K562 (cell line): Measurements from ENCODE around the gene RAMACL. TPM values are rescaled to one million over a fixed set of nuclear protein-coding genes. Genes with fewer than 3 reads are reported as not detected.

Experiments
- CREM ChIP-seq: IDR thresholded peaks from 2 replicates; pipeline ENCODE4 v1.6.1; 2014; ENCODE audit warnings: antibody characterized with exemption, low read depth
- ETS1 ChIP-seq: conservative IDR thresholded peaks from 2 replicates; pipeline ENCODE4 v1.6.1; 2011; ENCODE audit warnings: low read depth, mild to moderate bottlenecking, low read length; ENCODE audit not compliant: control insufficient read depth
- FOS ChIP-seq: IDR thresholded peaks from 3 replicates; pipeline ENCODE4 v1.6.1; 2011; ENCODE audit not compliant: insufficient read length; ENCODE audit errors: extremely low read depth
- HCFC1 ChIP-seq: IDR thresholded peaks from 2 replicates; pipeline ENCODE4 v1.6.1; 2012; ENCODE audit warnings: low read depth, low read length, improper control_type of control experiment
- KDM5B ChIP-seq: fragments of 200-600 bp; sonication (generic); IDR thresholded peaks from 2 replicates; pipeline ENCODE4 v1.6.1; 2012; ENCODE audit warnings: low read depth, mild to moderate bottlenecking, moderate library complexity, low read length, control low read depth, inconsistent platforms; ENCODE audit not compliant: insufficient replicate concordance
- MBD2 ChIP-seq: sonication (generic); IDR thresholded peaks from 2 replicates; pipeline ENCODE4 v1.6.1; 2016; ENCODE audit warnings: low read depth, borderline replicate concordance
- NFATC3 ChIP-seq: fragments of 450-650 bp; IDR thresholded peaks from 2 replicates; pipeline ENCODE4 v1.6.1; 2017; ENCODE audit warnings: mild to moderate bottlenecking
- RBM25 ChIP-seq: fragments of 200-400 bp; formaldehyde crosslinking; IDR thresholded peaks from 2 replicates; pipeline ENCODE4 v1.6.1; 2018; ENCODE audit warnings: low read length, low read depth, moderate library complexity; ENCODE audit not compliant: severe bottlenecking
- SIX5 ChIP-seq, 2 experiments: IDR thresholded peaks; 2 replicates each; pipeline ENCODE4 v1.6.1; 2011; ENCODE audit warnings: low read length in 2 of 2, borderline replicate concordance in 1 of 2, low read depth in 1 of 2, mild to moderate bottlenecking in 1 of 2, moderate library complexity in 1 of 2; ENCODE audit not compliant: insufficient read depth in 1 of 2
- TFAP4 ChIP-seq: sonication (generic); formaldehyde crosslinking; IDR thresholded peaks from 2 replicates; pipeline ENCODE4 v1.8.0; 2022; ENCODE audit warnings: missing genetic modification reagents, mild to moderate bottlenecking, moderate library complexity, borderline replicate concordance
- TOE1 ChIP-seq, 2 experiments: fragments of 450-650 bp in 1 of 2; sonication (generic) in 1 of 2; formaldehyde crosslinking in 1 of 2; IDR thresholded peaks; 2 replicates each; pipeline versions ENCODE4 v1.7.1 to v1.8.0; 2016 to 2022; ENCODE audit warnings: borderline replicate concordance in 2 of 2, mild to moderate bottlenecking in 2 of 2, antibody characterized with exemption in 1 of 2, inconsistent platforms in 1 of 2, low read depth in 1 of 2, missing genetic modification reagents in 1 of 2, moderate library complexity in 1 of 2
- YY1 ChIP-seq, 3 experiments: IDR thresholded peaks; 2 replicates each; pipeline ENCODE4 v1.6.1; 2011; ENCODE audit warnings: low read length in 2 of 3, mild to moderate bottlenecking in 2 of 3, moderate library complexity in 2 of 3, borderline replicate concordance in 1 of 3, control low read depth in 1 of 3, low read depth in 1 of 3; ENCODE audit not compliant: insufficient read depth in 3 of 3, insufficient replicate concordance in 2 of 3, control insufficient read depth in 1 of 3, insufficient read length in 1 of 3; ENCODE audit errors: extremely low read depth in 1 of 3
- ZFP91 ChIP-seq: sonication (generic); formaldehyde crosslinking; IDR thresholded peaks from 2 replicates; pipeline ENCODE4 v1.8.0; 2022; ENCODE audit warnings: mild to moderate bottlenecking, missing genetic modification reagents
- ZNF143 ChIP-seq: sonication (generic); formaldehyde crosslinking; IDR thresholded peaks from 2 replicates; pipeline ENCODE4 v1.9.0; 2022; ENCODE audit warnings: mild to moderate bottlenecking, missing genetic modification reagents
- polyA plus RNA-seq, 8 experiments: library from polyadenylated mRNA; depleted of rRNA in 4 of 8; stranded (reverse) in 5 of 8; unstranded in 3 of 8; fragments of >200 nt; fragmentation: Nextera tagmentation in 2 of 8; fragmentation: Illumina TruSeq in 1 of 8; extraction: Ambion mirVana in 2 of 8; extraction: Trizol in 1 of 8; gene quantifications; 2 replicates each; pipeline versions ENCODE4 v1.2.1 to v1.2.3, GENCODE V29; 2011 to 2014; ENCODE audit warnings: inconsistent platforms in 1 of 8, missing spikeins in 1 of 8
- total RNA-seq, 7 experiments: library from RNA; depleted of rRNA in 6 of 7; stranded (reverse); fragments of >200 nt in 6 of 7; fragmentation: Illumina TruSeq in 2 of 7; extraction: Trizol in 2 of 7; gene quantifications; 2 replicates each; pipeline versions ENCODE4 v1.2.1 to v1.2.3, GENCODE V29; 2011 to 2021; ENCODE audit warnings: low replicate concordance in 1 of 7
- TF ChIP-seq, protein P1 (sequence below): fragments of 450-650 bp; formaldehyde crosslinking; IDR thresholded peaks from 2 replicates; pipeline ENCODE4 v1.4.0; 2020; ENCODE audit warnings: mild to moderate bottlenecking, mixed read lengths
- TF ChIP-seq, protein P2 (sequence below): sonication (generic); formaldehyde crosslinking; IDR thresholded peaks from 2 replicates; pipeline ENCODE4 v1.9.0; 2022; ENCODE audit warnings: mild to moderate bottlenecking, missing genetic modification reagents
- TF ChIP-seq, protein P3 (sequence below): sonication (generic); formaldehyde crosslinking; IDR thresholded peaks from 2 replicates; pipeline ENCODE4 v1.5.0; 2020; ENCODE audit warnings: missing genetic modification reagents

RAMACL gene
- total and polyA plus RNA-seq, 9 of the 15 experiments (the other 6 are each of a cell fraction or from before 2014, with no cell fraction given), result 0.11 to 1.7 (median 0.41) TPM; not detected in 1

- peak in 1 of 3 experiments; percentile 20 for TF ChIP-seq YY1 (IDR thresholded peaks at IDR 0.05; ENCODE audit: borderline replicate concordance in 1 of 3, control insufficient read depth in 1 of 3, extremely low read depth in 1 of 3, insufficient read depth in 3 of 3, insufficient read length in 1 of 3, insufficient replicate concordance in 2 of 3, low read depth in 1 of 3, low read length in 2 of 3)
- TF ChIP-seq TOE1 (IDR thresholded peaks at IDR 0.05; ENCODE audit: borderline replicate concordance), result peak; percentile 96
- TF ChIP-seq TOE1 (CRISPR knock-in tag; IDR thresholded peaks at IDR 0.05; ENCODE audit: borderline replicate concordance, low read depth), result no peak
- peak; percentile 94 for TF ChIP-seq RBM25
- peak; percentile 84 for TF ChIP-seq ZNF143
- peak; percentile 66 for TF ChIP-seq MBD2
- TF ChIP-seq HCFC1, result peak; percentile 92
- TF ChIP-seq, protein P1, sequence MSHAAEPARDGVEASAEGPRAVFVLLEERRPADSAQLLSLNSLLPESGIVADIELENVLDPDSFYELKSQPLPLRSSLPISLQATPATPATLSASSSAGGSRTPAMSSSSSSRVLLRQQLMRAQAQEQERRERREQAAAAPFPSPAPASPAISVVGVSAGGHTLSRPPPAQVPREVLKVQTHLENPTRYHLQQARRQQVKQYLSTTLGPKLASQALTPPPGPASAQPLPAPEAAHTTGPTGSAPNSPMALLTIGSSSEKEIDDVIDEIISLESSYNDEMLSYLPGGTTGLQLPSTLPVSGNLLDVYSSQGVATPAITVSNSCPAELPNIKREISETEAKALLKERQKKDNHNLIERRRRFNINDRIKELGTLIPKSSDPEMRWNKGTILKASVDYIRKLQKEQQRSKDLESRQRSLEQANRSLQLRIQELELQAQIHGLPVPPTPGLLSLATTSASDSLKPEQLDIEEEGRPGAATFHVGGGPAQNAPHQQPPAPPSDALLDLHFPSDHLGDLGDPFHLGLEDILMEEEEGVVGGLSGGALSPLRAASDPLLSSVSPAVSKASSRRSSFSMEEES (CRISPR knock-in tag), result peak; percentile 96
- TF ChIP-seq, protein P2, sequence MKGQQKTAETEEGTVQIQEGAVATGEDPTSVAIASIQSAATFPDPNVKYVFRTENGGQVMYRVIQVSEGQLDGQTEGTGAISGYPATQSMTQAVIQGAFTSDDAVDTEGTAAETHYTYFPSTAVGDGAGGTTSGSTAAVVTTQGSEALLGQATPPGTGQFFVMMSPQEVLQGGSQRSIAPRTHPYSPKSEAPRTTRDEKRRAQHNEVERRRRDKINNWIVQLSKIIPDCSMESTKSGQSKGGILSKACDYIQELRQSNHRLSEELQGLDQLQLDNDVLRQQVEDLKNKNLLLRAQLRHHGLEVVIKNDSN (CRISPR knock-in tag), result peak; percentile 94
- no peak for TF ChIP-seq KDM5B
- TF ChIP-seq NFATC3, result no peak
- peak; percentile 28; the same call in 1 of the 2 replicates for TF ChIP-seq TFAP4 (CRISPR knock-in tag)
- TF ChIP-seq ZFP91 (CRISPR knock-in tag), result peak; percentile 80
- TF ChIP-seq SIX5 (IDR thresholded peaks at IDR 0.05; ENCODE audit: borderline replicate concordance in 1 of 2, insufficient read depth in 1 of 2, low read depth in 1 of 2, low read length in 2 of 2), result peak; percentile 75 to 86; a peak in 3 of 4 replicates
- peak; percentile 81 for TF ChIP-seq FOS
- TF ChIP-seq, protein P3, sequence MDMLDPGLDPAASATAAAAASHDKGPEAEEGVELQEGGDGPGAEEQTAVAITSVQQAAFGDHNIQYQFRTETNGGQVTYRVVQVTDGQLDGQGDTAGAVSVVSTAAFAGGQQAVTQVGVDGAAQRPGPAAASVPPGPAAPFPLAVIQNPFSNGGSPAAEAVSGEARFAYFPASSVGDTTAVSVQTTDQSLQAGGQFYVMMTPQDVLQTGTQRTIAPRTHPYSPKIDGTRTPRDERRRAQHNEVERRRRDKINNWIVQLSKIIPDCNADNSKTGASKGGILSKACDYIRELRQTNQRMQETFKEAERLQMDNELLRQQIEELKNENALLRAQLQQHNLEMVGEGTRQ (CRISPR knock-in tag), result peak; percentile 95
- TF ChIP-seq ETS1, result 0 out of 2 replicates have a peak, but pooled peaks have one; percentile 65
- 0 out of 2 replicates have a peak, but pooled peaks have one; percentile 29 for TF ChIP-seq CREM
These were observed at the start of gene RAMACL (continued) for GRCh38 chr6:166586424-166587156.
